ENCODE results near the gene TBC1D9B.

- no peak for TF ChIP-seq CTCF (conservative IDR thresholded peaks at IDR 0.05; ENCODE audit: low read depth, low read length)
- no peak for TF ChIP-seq EZH2 (IDR thresholded peaks at IDR 0.05; ENCODE audit: low read length, unreplicated experiment)
- TF ChIP-seq EZH2phosphoT487 (IDR thresholded peaks at IDR 0.05; ENCODE audit: borderline replicate concordance, low read length): no peak
These were observed 6.2 kb downstream of the TBC1D9B start for GRCh38 chr5:179901462-179901861.
